ENCODE results near the gene AGPAT2. TPM values are rescaled to one million over a fixed set of nuclear protein-coding genes. Genes with fewer than 3 reads are reported as not detected.

Gene AGPAT2
- polyA plus RNA-seq, 1 of the 3 experiments (the other 2 are of a cell fraction), result 46.8 TPM

DNA sequence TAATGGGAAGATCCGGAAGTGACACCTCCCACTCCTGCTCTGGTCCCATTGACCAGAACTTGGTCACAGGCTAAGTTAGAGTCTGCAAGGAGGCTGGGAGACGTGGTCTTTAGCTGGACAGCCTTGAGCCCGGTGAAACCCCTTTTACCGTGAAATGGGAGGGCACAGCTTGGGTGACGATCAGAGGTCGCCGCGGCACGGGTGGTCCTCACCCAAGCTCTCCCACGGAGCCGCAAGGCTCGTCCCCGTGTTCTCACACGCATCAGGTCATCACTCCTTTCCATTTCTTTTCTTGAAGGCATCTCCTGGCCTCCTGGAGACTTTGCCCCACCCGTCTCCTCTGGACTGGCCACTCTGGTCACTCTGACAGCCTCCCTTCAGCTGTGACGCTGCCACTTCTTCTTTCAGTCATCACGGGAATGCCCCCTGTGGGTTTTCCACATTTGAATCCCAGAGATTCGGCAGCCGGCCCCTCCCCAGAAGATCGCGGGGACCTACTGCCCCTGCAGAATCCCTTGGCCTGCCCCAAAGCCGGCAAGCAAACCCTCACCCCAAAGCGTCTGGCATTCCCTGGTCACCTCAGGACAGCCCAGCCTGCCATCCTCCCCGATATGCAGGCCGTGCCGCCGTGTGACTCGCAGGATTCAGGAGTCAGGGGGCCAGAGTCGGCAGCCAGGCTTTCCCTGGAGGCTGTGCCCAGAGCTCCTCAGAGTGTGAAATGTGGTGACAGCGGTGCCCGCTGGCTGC lies 43.5 kb downstream of the AGPAT2 start (continued):
- TF ChIP-seq NRF1 (IDR thresholded peaks at IDR 0.05; ENCODE audit: low read depth, low read length), result no peak
- no peak for TF ChIP-seq JUND (IDR thresholded peaks at IDR 0.05)

DNA sequence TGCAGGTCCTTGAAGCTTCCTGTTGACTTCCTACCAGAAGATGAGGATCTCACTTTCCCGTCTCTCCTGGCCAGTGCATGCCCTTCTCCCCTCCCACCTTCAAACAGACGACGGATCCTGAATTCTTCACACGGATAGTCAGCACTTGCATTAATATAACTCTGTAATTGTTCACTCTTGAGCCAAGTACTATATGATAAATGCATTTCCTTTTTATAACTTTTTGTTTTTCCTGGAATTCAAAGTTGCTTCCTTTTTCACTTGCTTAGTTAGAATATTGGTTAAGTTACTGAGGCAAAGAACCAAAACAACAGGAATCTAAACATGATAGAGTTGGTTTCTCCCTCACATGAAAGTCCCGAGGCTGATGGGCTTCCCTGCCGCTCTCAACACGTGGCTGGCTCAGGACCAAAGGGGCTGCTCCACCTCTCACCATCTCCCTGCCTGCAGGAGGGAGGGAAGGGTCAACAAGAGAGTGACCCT lies 44.8 kb downstream of the AGPAT2 start:
- Histone ChIP-seq H3K27me3 (ENCODE audit: insufficient read depth) (no peaks in the 10 kb centered on the region), H3K9ac (no peak overlapping the region), H4K20me1 (ENCODE audit: insufficient read depth) (no peaks in the 10 kb centered on the region), H3K27ac (ENCODE audit: low read depth in 2 of 2, low read length in 1 of 2) (no peak overlapping the region), H3K79me2 (ENCODE audit: insufficient read depth) (no peaks in the 10 kb centered on the region), H3K4me1 (ENCODE audit: control insufficient read depth in 1 of 2, insufficient read depth in 2 of 2, low read depth in 1 of 2, low read length in 1 of 2) (peaks cover 0 to 27% of the 10 kb centered on the region in 2 experiments; a peak in 1 of 4 replicates), H3K9me3 (no peaks in the 10 kb centered on the region), H3K4me2 (no peak overlapping the region), H3K4me3 (ENCODE audit: low read depth in 2 of 2, low read length in 1 of 2) (no peak overlapping the region), H3K9me2 (no peaks in the 10 kb centered on the region), H3F3A (replicated peaks; ENCODE audit: insufficient read depth) (no peaks in the 10 kb centered on the region), H3K36me3 (replicated peaks in 1 of 2; ENCODE audit: control insufficient read depth in 1 of 2, insufficient read depth in 2 of 2, low read length in 1 of 2) (no peaks in the 10 kb centered on the region), H2AFZ (ENCODE audit: low read depth) (no peak overlapping the region)
- 72% methylated on average over 7 of the region's 7 CpGs for WGBS (ENCODE audit: low lambda C conversion rate)
- TF ChIP-seq GATA2 (CRISPR knock-in tag; IDR thresholded peaks at IDR 0.05), result no peak
- TF ChIP-seq, protein P1, sequence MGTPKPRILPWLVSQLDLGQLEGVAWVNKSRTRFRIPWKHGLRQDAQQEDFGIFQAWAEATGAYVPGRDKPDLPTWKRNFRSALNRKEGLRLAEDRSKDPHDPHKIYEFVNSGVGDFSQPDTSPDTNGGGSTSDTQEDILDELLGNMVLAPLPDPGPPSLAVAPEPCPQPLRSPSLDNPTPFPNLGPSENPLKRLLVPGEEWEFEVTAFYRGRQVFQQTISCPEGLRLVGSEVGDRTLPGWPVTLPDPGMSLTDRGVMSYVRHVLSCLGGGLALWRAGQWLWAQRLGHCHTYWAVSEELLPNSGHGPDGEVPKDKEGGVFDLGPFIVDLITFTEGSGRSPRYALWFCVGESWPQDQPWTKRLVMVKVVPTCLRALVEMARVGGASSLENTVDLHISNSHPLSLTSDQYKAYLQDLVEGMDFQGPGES (IDR thresholded peaks at IDR 0.05; ENCODE audit: low read depth, low read length), result no peak
- no peak for TF ChIP-seq SIN3A (IDR thresholded peaks at IDR 0.05; ENCODE audit: borderline replicate concordance, low read depth, low read length)
- TF ChIP-seq TEAD4 (IDR thresholded peaks at IDR 0.05; ENCODE audit: borderline replicate concordance, insufficient read depth), result no peak
- no peak for TF ChIP-seq NFIC (IDR thresholded peaks at IDR 0.05; ENCODE audit: borderline replicate concordance)
- CTCF ChIA-PET, result interaction anchor here (1.0 to 3.2 kb wide), 6 partner anchors 11 to 158 kb away, joined by 3 to 15 read pairs (median 6); no protein-coding TSS in a partner anchor
- DNase-seq, result no peak
- POLR2A ChIA-PET, result no interaction called here

DNA sequence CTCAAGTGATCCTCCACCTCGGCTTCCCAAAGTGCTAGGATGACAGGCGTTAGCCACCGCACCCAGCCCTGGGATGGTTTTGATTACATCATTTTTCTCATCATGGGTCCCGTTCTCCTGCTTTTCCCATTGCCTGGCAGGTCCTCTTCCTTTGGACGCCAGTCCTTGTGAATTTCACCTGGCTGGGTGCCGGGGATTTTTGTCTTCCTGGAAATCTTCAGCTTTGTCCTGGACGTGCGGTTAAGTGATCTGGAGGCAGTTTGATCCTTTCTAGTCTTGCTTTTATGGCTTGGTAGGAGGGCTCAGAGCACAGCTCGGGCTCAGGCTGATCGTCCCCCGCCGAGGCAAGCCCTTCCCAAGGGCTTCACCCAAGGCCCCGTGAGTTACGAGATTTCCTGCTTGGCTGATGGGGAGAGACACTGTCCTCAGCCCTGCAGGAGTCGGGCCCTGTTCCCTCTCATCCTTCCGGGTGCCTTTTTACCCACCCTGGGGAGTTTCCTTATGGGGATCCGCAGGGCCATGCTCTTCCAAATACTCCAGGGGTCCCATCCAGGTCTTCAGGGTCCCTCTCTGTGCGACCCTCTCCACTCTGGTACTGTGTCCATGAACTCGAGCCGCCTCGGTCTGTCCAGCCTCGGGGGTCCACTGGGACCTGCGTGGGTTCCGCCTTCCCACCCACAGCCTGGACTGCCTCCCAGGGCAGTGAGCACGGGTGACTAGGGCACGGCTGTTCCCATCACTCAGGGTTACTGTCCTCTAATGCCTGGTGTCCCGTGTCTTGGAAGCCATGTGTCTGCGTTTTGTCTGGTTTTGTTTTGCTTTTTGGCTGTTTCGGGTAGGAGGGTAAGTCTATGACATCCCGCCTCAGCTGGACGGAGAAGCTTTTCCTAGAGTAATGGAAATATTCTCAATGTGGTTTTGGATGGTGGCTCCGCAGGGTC lies 46.8 kb downstream of the AGPAT2 start:
- H3K4me2 ChIP-seq, result no peak overlapping the region
- DNase-seq, result no peak
- no peaks in the 10 kb centered on the region for H3K9me3 ChIP-seq
- no peaks in the 10 kb centered on the region for H3F3A ChIP-seq (replicated peaks; ENCODE audit: insufficient read depth)
- no peak overlapping the region for H3K4me3 ChIP-seq (ENCODE audit: low read depth in 2 of 2, low read length in 1 of 2)
- H3K27me3 ChIP-seq (ENCODE audit: insufficient read depth), result no peaks in the 10 kb centered on the region
- no peaks in the 10 kb centered on the region for H4K20me1 ChIP-seq (ENCODE audit: insufficient read depth)
- no peaks in the 10 kb centered on the region for H3K36me3 ChIP-seq (replicated peaks in 1 of 2; ENCODE audit: control insufficient read depth in 1 of 2, insufficient read depth in 2 of 2, low read length in 1 of 2)
- H3K79me2 ChIP-seq (ENCODE audit: insufficient read depth), result no peaks in the 10 kb centered on the region
- no peaks in the 10 kb centered on the region for H3K9me2 ChIP-seq
- ChIA-PET POLR2A (no interaction called here), CTCF (interaction anchor here (1.2 to 3.2 kb wide), 5 partner anchors 9 to 156 kb away, joined by 4 to 15 read pairs (median 7); no protein-coding TSS in a partner anchor)
- no peak overlapping the region for H3K27ac ChIP-seq (ENCODE audit: low read depth in 2 of 2, low read length in 1 of 2)
- TF ChIP-seq ELF1 (IDR thresholded peaks at IDR 0.05), result no peak
- 76% methylated on average over 26 of the region's 32 CpGs for WGBS (ENCODE audit: low lambda C conversion rate)
- H3K9ac ChIP-seq, result no peak overlapping the region
- H3K4me1 ChIP-seq (ENCODE audit: control insufficient read depth in 1 of 2, insufficient read depth in 2 of 2, low read depth in 1 of 2, low read length in 1 of 2), result peaks cover 0 to 9% of the 10 kb centered on the region in 2 experiments; a peak in 1 of 4 replicates
- no peak overlapping the region for H2AFZ ChIP-seq (ENCODE audit: low read depth)
